HCT116 (cell line): ENCODE data around the gene UTS2. TPM values are rescaled to one million over a fixed set of nuclear protein-coding genes. Genes with fewer than 3 reads are reported as not detected.

ENCODE experiments used
- ATAC-seq: fragments of 200-7000 bp; cut with Tn5 transposase; 2 replicates; pipeline ENCODE4 v1.9.1; 2020; ENCODE audit warnings: mild to moderate bottlenecking, moderate library complexity
- BruUV-seq: library from RNA; stranded (reverse); fragments of 400-500 nt; replicated peaks from 2 replicates; lab custom pipeline; 2021; lab: Mats Ljungman, UMichigan
- CTCF ChIA-PET: fragments of 300-600 bp; sonication (Branson Sonifier 250); formaldehyde crosslinking; loops from one replicate; lab custom pipeline; 2021; ENCODE audit warnings: antibody characterized with exemption; lab: Charles Lee
- POLR2A ChIA-PET: fragments of 300-600, 350-600 bp; sonication (Branson Sonifier 250); formaldehyde crosslinking; loops from one replicate; lab custom pipeline; 2021; ENCODE audit warnings: antibody characterized with exemption; lab: Charles Lee
- RAD21 ChIA-PET, 2 experiments: fragments of 300-600 bp; sonication (Branson Sonifier 250); formaldehyde crosslinking; loops; one replicate each; lab custom pipeline; 2023; ENCODE audit warnings: low total read pairs in 2 of 2; ENCODE audit not compliant: uncharacterized antibody in 2 of 2, unreplicated experiment in 2 of 2, low non-redundant PET in 1 of 2; lab: Charles Lee
- DNase-seq: peaks from one replicate; pipeline ENCODE4 v3.0.0-alpha.2; 2010; ENCODE audit warnings: low read depth, low spot score
- H2AFZ ChIP-seq: fragments of 200-600 bp; shearing (Covaris generic), sonication (generic); 2 replicates; pipeline ENCODE4 v1.6.1; 2017; ENCODE audit warnings: low read depth, mixed run types, mixed read lengths, antibody characterized with exemption, low read length; ENCODE audit not compliant: poor library complexity, severe bottlenecking
- H3K27ac ChIP-seq: 2 replicates; pipeline ENCODE4 v1.5.1; 2012; ENCODE audit warnings: low read depth, low read length
- H3K27me3 ChIP-seq: fragments of 200-600 bp; sonication (generic); 2 replicates; pipeline ENCODE4 v1.6.1; 2016; ENCODE audit warnings: mixed run types, low read length, mixed read lengths; ENCODE audit not compliant: insufficient read depth
- H3K36me3 ChIP-seq, 2 experiments: fragments of 200-500 bp in 1 of 2; fragments of 200-600 bp in 1 of 2; sonication (Bioruptor generic) in 1 of 2; sonication (generic) in 1 of 2; 2 replicates each; pipeline versions ENCODE4 v1.5.1 to v1.6.1; 2014 to 2016; ENCODE audit warnings: low read length in 2 of 2, inconsistent platforms in 1 of 2, mixed read lengths in 1 of 2, mixed run types in 1 of 2; ENCODE audit not compliant: insufficient read depth in 2 of 2, control insufficient read depth in 1 of 2
- H3K4me1 ChIP-seq, 2 experiments: fragments of 200-600 bp in 1 of 2; sonication (generic) in 1 of 2; 2 replicates each; pipeline versions ENCODE4 v1.5.1 to v1.6.1; 2012 to 2017; ENCODE audit warnings: low read length in 2 of 2, inconsistent platforms in 1 of 2, mild to moderate bottlenecking in 1 of 2, mixed read lengths in 1 of 2, mixed run types in 1 of 2, moderate library complexity in 1 of 2; ENCODE audit not compliant: insufficient read depth in 2 of 2, control insufficient read depth in 1 of 2
- H3K4me2 ChIP-seq: fragments of 200-600 bp; sonication (generic); 2 replicates; pipeline ENCODE4 v1.6.1; 2017; ENCODE audit warnings: mixed run types, low read length, mixed read lengths
- H3K4me3 ChIP-seq, 2 experiments: fragments of 200-600 bp in 1 of 2; sonication (generic) in 1 of 2; replicated peaks in 1 of 2; 2 replicates each; pipeline ENCODE4 v1.5.1; 2011 to 2016; ENCODE audit warnings: low read length in 2 of 2, control low read depth in 1 of 2, low read depth in 1 of 2, mild to moderate bottlenecking in 1 of 2, mixed read lengths in 1 of 2, mixed run types in 1 of 2
- H3K79me2 ChIP-seq: fragments of 200-600 bp; sonication (generic); 2 replicates; pipeline ENCODE4 v1.6.1; 2017; ENCODE audit warnings: mild to moderate bottlenecking, mixed run types, low read length, moderate library complexity, mixed read lengths; ENCODE audit not compliant: insufficient read depth
- H3K9ac ChIP-seq: fragments of 200-600 bp; sonication (generic); 2 replicates; pipeline ENCODE4 v1.6.1; 2016; ENCODE audit warnings: low read length, mixed read lengths
- H3K9me2 ChIP-seq: fragments of 200-600 bp; sonication (generic), shearing (Covaris generic); 2 replicates; pipeline ENCODE4 v1.6.1; 2017; ENCODE audit warnings: mixed run types, mild to moderate bottlenecking, moderate library complexity; ENCODE audit not compliant: insufficient read depth
- H3K9me3 ChIP-seq, 2 experiments: fragments of 200-500 bp in 1 of 2; fragments of 200-600 bp in 1 of 2; sonication (Bioruptor generic) in 1 of 2; sonication (generic) in 1 of 2; 2 replicates each; pipeline ENCODE4 v1.6.1; 2014 to 2017; ENCODE audit warnings: low read length in 2 of 2, mixed read lengths in 2 of 2, inconsistent platforms in 1 of 2, low read depth in 1 of 2, mild to moderate bottlenecking in 1 of 2, mixed run types in 1 of 2, moderate library complexity in 1 of 2; ENCODE audit not compliant: control insufficient read depth in 1 of 2, insufficient read depth in 1 of 2
- H4K20me1 ChIP-seq: fragments of 200-600 bp; sonication (generic), shearing (Covaris generic); 2 replicates; pipeline ENCODE4 v1.6.1; 2017; ENCODE audit warnings: mixed run types, mild to moderate bottlenecking, moderate library complexity; ENCODE audit not compliant: insufficient read depth
- ATF3 ChIP-seq: IDR thresholded peaks from 2 replicates; pipeline ENCODE4 v1.6.1; 2012
- CBX3 ChIP-seq: IDR thresholded peaks from 2 replicates; pipeline ENCODE4 v1.6.1; 2012; ENCODE audit warnings: low read depth
- CEBPB ChIP-seq: IDR thresholded peaks from 2 replicates; pipeline ENCODE4 v1.6.1; 2012; ENCODE audit warnings: low read depth
- CTCF ChIP-seq, 3 experiments: fragments of 200-600 bp in 1 of 3; sonication (generic) in 1 of 3; IDR thresholded peaks in 2 of 3; conservative IDR thresholded peaks in 1 of 3; 2 replicates each; pipeline ENCODE4 v1.5.1; 2012 to 2017; ENCODE audit warnings: low read depth in 2 of 3, low read length in 2 of 3, antibody characterized with exemption in 1 of 3, borderline replicate concordance in 1 of 3, control low read depth in 1 of 3, mild to moderate bottlenecking in 1 of 3, mixed read lengths in 1 of 3, mixed run types in 1 of 3, moderate library complexity in 1 of 3; ENCODE audit not compliant: insufficient read depth in 1 of 3
- EGR1 ChIP-seq: IDR thresholded peaks from 2 replicates; pipeline ENCODE4 v1.6.1; 2012; ENCODE audit warnings: low read depth
- EZH2 ChIP-seq: fragments of 200-600 bp; sonication (generic); IDR thresholded peaks from 2 replicates; pipeline ENCODE4 v1.6.1; 2017; ENCODE audit warnings: antibody characterized with exemption, mixed run types
- FOSL1 ChIP-seq: IDR thresholded peaks from 2 replicates; pipeline ENCODE4 v1.6.1; 2012; ENCODE audit warnings: low read depth
- JUND ChIP-seq: IDR thresholded peaks from 2 replicates; pipeline ENCODE4 v1.6.1; 2012
- MAX ChIP-seq: IDR thresholded peaks from 2 replicates; pipeline ENCODE4 v1.6.1; 2012
- RAD21 ChIP-seq: IDR thresholded peaks from 2 replicates; pipeline ENCODE4 v1.6.1; 2012; ENCODE audit warnings: low read depth, mild to moderate bottlenecking
- SRF ChIP-seq: IDR thresholded peaks from 2 replicates; pipeline ENCODE4 v1.6.1; 2012; ENCODE audit warnings: low read depth
- TCF7L2 ChIP-seq: IDR thresholded peaks from 2 replicates; pipeline ENCODE4 v1.7.0; 2011; ENCODE audit warnings: borderline replicate concordance, inconsistent platforms; ENCODE audit not compliant: insufficient read depth, insufficient read length; ENCODE audit errors: extremely low read depth
- YY1 ChIP-seq: IDR thresholded peaks from 2 replicates; pipeline ENCODE4 v1.6.1; 2011; ENCODE audit warnings: low read length, low read depth, moderate library complexity, mild to moderate bottlenecking; ENCODE audit not compliant: insufficient replicate concordance; ENCODE audit errors: extremely low read depth
- ZBTB33 ChIP-seq: IDR thresholded peaks from 2 replicates; pipeline ENCODE4 v1.6.1; 2011; ENCODE audit warnings: mild to moderate bottlenecking, low read length, moderate library complexity; ENCODE audit not compliant: insufficient replicate concordance; ENCODE audit errors: extremely low read depth
- ZFX ChIP-seq: fragments of 450-650 bp; IDR thresholded peaks from 2 replicates; pipeline ENCODE4 v1.6.1; 2017
- ZNF274 ChIP-seq: fragments of 200-500 bp; sonication (Bioruptor generic); IDR thresholded peaks from 2 replicates; pipeline ENCODE4 v1.6.1; 2014; ENCODE audit warnings: mild to moderate bottlenecking, low read depth, low read length, inconsistent platforms
- intact Hi-C: fragments of 100-400 bp; cut with micrococcal nuclease; formaldehyde crosslinking; loops from 2 replicates; pipeline ENCODE4 v1.10.0; 2022
- total RNA-seq: library from RNA; stranded (reverse); gene quantifications from one replicate; pipeline ENCODE4 v1.2.1, GENCODE V29; 2021; ENCODE audit not compliant: unreplicated experiment

The UTS2 gene
- total RNA-seq, 1 experiment from 2014 or later: 3.0 TPM

- ChIA-PET POLR2A (no interaction called here), CTCF (no interaction called here)
These were observed 41.4 kb downstream of the UTS2 start for GRCh38 chr1:7811476-7811875.

More at GRCh38 chr1:7811476-7811875, 41.4 kb downstream of the UTS2 start:
- no peak overlapping the region for H2AFZ ChIP-seq
- H3K79me2 ChIP-seq: no peaks in the 10 kb centered on the region
- no peaks in the 10 kb centered on the region for H3K27me3 ChIP-seq
- no peak overlapping the region for H3K27ac ChIP-seq
- intact Hi-C loops: no loop called here
- no peak overlapping the region for H3K4me3 ChIP-seq
- no peak for ATAC-seq
- H4K20me1 ChIP-seq: no peaks in the 10 kb centered on the region
- 0 out of 4 replicates have a peak, but pooled peaks cover 2 to 17% of the 10 kb centered on the region in 2 experiments for H3K36me3 ChIP-seq
- peaks cover 10 to 12% of the 10 kb centered on the region in 2 experiments; a peak in 3 of 4 replicates for H3K9me3 ChIP-seq
- no peak overlapping the region for H3K9ac ChIP-seq
- no peak for TF ChIP-seq ATF3
- no peak for TF ChIP-seq CBX3
- no peak for TF ChIP-seq MAX
- TF ChIP-seq JUND: no peak
- TF ChIP-seq FOSL1: no peak
- no peak for TF ChIP-seq SRF
- TF ChIP-seq RAD21: no peak
- no peak for TF ChIP-seq CEBPB
- TF ChIP-seq EGR1: no peak
- TF ChIP-seq ZFX: no peak
- no peak for TF ChIP-seq YY1
- no peak for TF ChIP-seq EZH2
- no peak for TF ChIP-seq CTCF (IDR thresholded peaks at IDR 0.05 in 2 of 3, conservative IDR thresholded peaks at IDR 0.05 in 1 of 3; ENCODE audit: borderline replicate concordance in 1 of 3, insufficient read depth in 1 of 3, low read depth in 2 of 3, low read length in 2 of 3)
- no peak for TF ChIP-seq TCF7L2
- TF ChIP-seq ZNF274: no peak
- TF ChIP-seq ZBTB33: no peak
- DNase-seq: no peak
- RAD21 ChIA-PET: no interaction called here
- peaks cover 3 to 11% of the 10 kb centered on the region in 2 experiments; a peak in 3 of 4 replicates for H3K4me1 ChIP-seq
- no peaks in the 10 kb centered on the region for H3K9me2 ChIP-seq
- no TSS peak for BruUV-seq
- no peak overlapping the region for H3K4me2 ChIP-seq
